WTC11 (cell line): ENCODE results near the gene SNAP29. TPM values are rescaled to one million over a fixed set of nuclear protein-coding genes. Genes with fewer than 3 reads are reported as not detected.

Source experiments
- ATAC-seq: fragments of 200-7000 bp; cut with Tn5 transposase; 2 replicates; pipeline ENCODE4 v1.10.0; 2021; ENCODE audit warnings: mild to moderate bottlenecking, moderate library complexity
- CTCF ChIA-PET: fragments of 300-600 bp; sonication (Branson Sonifier 250); formaldehyde crosslinking; loops from one replicate; lab custom pipeline; 2021; ENCODE audit warnings: antibody characterized with exemption; lab: Charles Lee
- POLR2A ChIA-PET: fragments of 350-600 bp; sonication (Branson Sonifier 250); formaldehyde crosslinking; loops from one replicate; lab custom pipeline; 2021; ENCODE audit warnings: antibody characterized with exemption; lab: Charles Lee
- DNase-seq: peaks from one replicate; pipeline ENCODE4 v3.0.0; 2021; ENCODE audit warnings: low spot score
- H3K27ac Mint-ChIP-seq: 2 replicates; pipeline ENCODE4 v1.8.0; 2021; ENCODE audit warnings: mixed read lengths
- H3K27me3 Mint-ChIP-seq: 2 replicates; pipeline ENCODE4 v1.8.0; 2021; ENCODE audit warnings: low read depth, mild to moderate bottlenecking, moderate library complexity, mixed read lengths
- H3K36me3 Mint-ChIP-seq: 2 replicates; pipeline ENCODE4 v1.8.0; 2021; ENCODE audit warnings: mixed read lengths
- H3K4me1 Mint-ChIP-seq: 2 replicates; pipeline ENCODE4 v1.8.0; 2022; ENCODE audit warnings: mixed read lengths
- H3K4me3 Mint-ChIP-seq: 2 replicates; pipeline ENCODE4 v1.8.0; 2021; ENCODE audit warnings: mild to moderate bottlenecking, moderate library complexity, mixed read lengths
- H3K9me3 Mint-ChIP-seq: 2 replicates; pipeline ENCODE4 v1.8.0; 2021; ENCODE audit warnings: mixed read lengths
- ATF2 ChIP-seq: sonication (generic); formaldehyde crosslinking; IDR thresholded peaks from 2 replicates; pipeline ENCODE4 v1.8.1; 2022; ENCODE audit warnings: low read depth, missing genetic modification reagents, borderline replicate concordance
- CREM ChIP-seq: sonication (generic); formaldehyde crosslinking; IDR thresholded peaks from 2 replicates; pipeline ENCODE4 v1.8.1; 2022; ENCODE audit warnings: mild to moderate bottlenecking, missing genetic modification reagents, moderate library complexity
- E2F1 ChIP-seq: sonication (generic); formaldehyde crosslinking; IDR thresholded peaks from 2 replicates; pipeline ENCODE4 v1.8.0; 2022; ENCODE audit warnings: mild to moderate bottlenecking, missing genetic modification reagents
- GTF2I ChIP-seq: fragments of 250-450 bp; sonication (Bioruptor Pico); conservative IDR thresholded peaks from 2 replicates; pipeline ENCODE4 v1.4.0; 2021; ENCODE audit warnings: mild to moderate bottlenecking
- MAX ChIP-seq: sonication (generic); formaldehyde crosslinking; IDR thresholded peaks from 2 replicates; pipeline ENCODE4 v1.8.0; 2022; ENCODE audit warnings: mild to moderate bottlenecking, missing genetic modification reagents
- NR3C1 ChIP-seq: sonication (generic); formaldehyde crosslinking; conservative IDR thresholded peaks from 2 replicates; pipeline ENCODE4 v1.8.1; 2023; ENCODE audit warnings: low read depth, mild to moderate bottlenecking, missing genetic modification reagents
- SP1 ChIP-seq: sonication (generic); formaldehyde crosslinking; conservative IDR thresholded peaks from 2 replicates; pipeline ENCODE4 v1.8.1; 2022; ENCODE audit warnings: missing genetic modification reagents
- TCF7 ChIP-seq: sonication (generic); formaldehyde crosslinking; IDR thresholded peaks from 2 replicates; pipeline ENCODE4 v1.8.0; 2022; ENCODE audit warnings: mild to moderate bottlenecking, low read depth, missing genetic modification reagents, moderate library complexity
- USF1 ChIP-seq: sonication (generic); formaldehyde crosslinking; IDR thresholded peaks from 2 replicates; pipeline ENCODE4 v1.8.0; 2022; ENCODE audit warnings: mild to moderate bottlenecking, missing genetic modification reagents
- ZBTB43 ChIP-seq: sonication (generic); formaldehyde crosslinking; IDR thresholded peaks from 2 replicates; pipeline ENCODE4 v1.8.1; 2023; ENCODE audit warnings: mild to moderate bottlenecking, missing genetic modification reagents
- ZNF416 ChIP-seq: fragments of 250-450 bp; sonication (Bioruptor Pico); IDR thresholded peaks from 2 replicates; pipeline ENCODE4 v1.9.0; 2021; ENCODE audit warnings: mild to moderate bottlenecking, inconsistent platforms
- ZNF423 ChIP-seq: fragments of 250-450 bp; sonication (Bioruptor Pico); IDR thresholded peaks from 2 replicates; pipeline ENCODE4 v2.1.2; 2022; ENCODE audit warnings: mild to moderate bottlenecking, moderate library complexity
- total RNA-seq: library from RNA; stranded (reverse); gene quantifications from 3 replicates; pipeline ENCODE4 v1.2.3, GENCODE V29; 2021
- TF ChIP-seq, protein P1 (sequence below): sonication (generic); formaldehyde crosslinking; IDR thresholded peaks from 2 replicates; pipeline ENCODE4 v1.8.1; 2023; ENCODE audit warnings: mild to moderate bottlenecking, missing genetic modification reagents, borderline replicate concordance
- TF ChIP-seq, protein P2 (sequence below): fragments of 250-450 bp; sonication (Bioruptor Pico); IDR thresholded peaks from 2 replicates; pipeline ENCODE4 v1.9.0; 2021; ENCODE audit warnings: mild to moderate bottlenecking
- TF ChIP-seq, protein P3 (sequence below): sonication (generic); formaldehyde crosslinking; IDR thresholded peaks from 2 replicates; pipeline ENCODE4 v1.8.1; 2023; ENCODE audit warnings: mild to moderate bottlenecking, missing genetic modification reagents, moderate library complexity
- TF ChIP-seq, protein P4 (sequence below): sonication (generic); formaldehyde crosslinking; conservative IDR thresholded peaks from 2 replicates; pipeline ENCODE4 v1.8.1; 2023; ENCODE audit warnings: mild to moderate bottlenecking, low read depth, missing genetic modification reagents, moderate library complexity

Gene SNAP29
- total RNA-seq, 1 experiment from 2014 or later, result 14.7 TPM

- no peak overlapping the region for H3K27ac Mint-ChIP-seq
- no peak overlapping the region for H3K4me3 Mint-ChIP-seq
- POLR2A ChIA-PET, result no interaction called here
- peaks cover 3% of the 10 kb centered on the region; the same call in 1 of the 2 replicates for H3K4me1 Mint-ChIP-seq
- no peaks in the 10 kb centered on the region for H3K9me3 Mint-ChIP-seq
- CTCF ChIA-PET, result interaction anchor here (2.1 to 2.5 kb wide), 4 partner anchors 10 to 97 kb away, joined by 16 to 72 read pairs (median 26); partner anchors contain the start of genes CRKL and LZTR1
- DNase-seq (no peak), ATAC-seq (no peak)
- TF ChIP-seq, protein P1, sequence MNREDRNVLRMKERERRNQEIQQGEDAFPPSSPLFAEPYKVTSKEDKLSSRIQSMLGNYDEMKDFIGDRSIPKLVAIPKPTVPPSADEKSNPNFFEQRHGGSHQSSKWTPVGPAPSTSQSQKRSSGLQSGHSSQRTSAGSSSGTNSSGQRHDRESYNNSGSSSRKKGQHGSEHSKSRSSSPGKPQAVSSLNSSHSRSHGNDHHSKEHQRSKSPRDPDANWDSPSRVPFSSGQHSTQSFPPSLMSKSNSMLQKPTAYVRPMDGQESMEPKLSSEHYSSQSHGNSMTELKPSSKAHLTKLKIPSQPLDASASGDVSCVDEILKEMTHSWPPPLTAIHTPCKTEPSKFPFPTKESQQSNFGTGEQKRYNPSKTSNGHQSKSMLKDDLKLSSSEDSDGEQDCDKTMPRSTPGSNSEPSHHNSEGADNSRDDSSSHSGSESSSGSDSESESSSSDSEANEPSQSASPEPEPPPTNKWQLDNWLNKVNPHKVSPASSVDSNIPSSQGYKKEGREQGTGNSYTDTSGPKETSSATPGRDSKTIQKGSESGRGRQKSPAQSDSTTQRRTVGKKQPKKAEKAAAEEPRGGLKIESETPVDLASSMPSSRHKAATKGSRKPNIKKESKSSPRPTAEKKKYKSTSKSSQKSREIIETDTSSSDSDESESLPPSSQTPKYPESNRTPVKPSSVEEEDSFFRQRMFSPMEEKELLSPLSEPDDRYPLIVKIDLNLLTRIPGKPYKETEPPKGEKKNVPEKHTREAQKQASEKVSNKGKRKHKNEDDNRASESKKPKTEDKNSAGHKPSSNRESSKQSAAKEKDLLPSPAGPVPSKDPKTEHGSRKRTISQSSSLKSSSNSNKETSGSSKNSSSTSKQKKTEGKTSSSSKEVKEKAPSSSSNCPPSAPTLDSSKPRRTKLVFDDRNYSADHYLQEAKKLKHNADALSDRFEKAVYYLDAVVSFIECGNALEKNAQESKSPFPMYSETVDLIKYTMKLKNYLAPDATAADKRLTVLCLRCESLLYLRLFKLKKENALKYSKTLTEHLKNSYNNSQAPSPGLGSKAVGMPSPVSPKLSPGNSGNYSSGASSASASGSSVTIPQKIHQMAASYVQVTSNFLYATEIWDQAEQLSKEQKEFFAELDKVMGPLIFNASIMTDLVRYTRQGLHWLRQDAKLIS (CRISPR knock-in tag), result no peak
- TF ChIP-seq, protein P2, sequence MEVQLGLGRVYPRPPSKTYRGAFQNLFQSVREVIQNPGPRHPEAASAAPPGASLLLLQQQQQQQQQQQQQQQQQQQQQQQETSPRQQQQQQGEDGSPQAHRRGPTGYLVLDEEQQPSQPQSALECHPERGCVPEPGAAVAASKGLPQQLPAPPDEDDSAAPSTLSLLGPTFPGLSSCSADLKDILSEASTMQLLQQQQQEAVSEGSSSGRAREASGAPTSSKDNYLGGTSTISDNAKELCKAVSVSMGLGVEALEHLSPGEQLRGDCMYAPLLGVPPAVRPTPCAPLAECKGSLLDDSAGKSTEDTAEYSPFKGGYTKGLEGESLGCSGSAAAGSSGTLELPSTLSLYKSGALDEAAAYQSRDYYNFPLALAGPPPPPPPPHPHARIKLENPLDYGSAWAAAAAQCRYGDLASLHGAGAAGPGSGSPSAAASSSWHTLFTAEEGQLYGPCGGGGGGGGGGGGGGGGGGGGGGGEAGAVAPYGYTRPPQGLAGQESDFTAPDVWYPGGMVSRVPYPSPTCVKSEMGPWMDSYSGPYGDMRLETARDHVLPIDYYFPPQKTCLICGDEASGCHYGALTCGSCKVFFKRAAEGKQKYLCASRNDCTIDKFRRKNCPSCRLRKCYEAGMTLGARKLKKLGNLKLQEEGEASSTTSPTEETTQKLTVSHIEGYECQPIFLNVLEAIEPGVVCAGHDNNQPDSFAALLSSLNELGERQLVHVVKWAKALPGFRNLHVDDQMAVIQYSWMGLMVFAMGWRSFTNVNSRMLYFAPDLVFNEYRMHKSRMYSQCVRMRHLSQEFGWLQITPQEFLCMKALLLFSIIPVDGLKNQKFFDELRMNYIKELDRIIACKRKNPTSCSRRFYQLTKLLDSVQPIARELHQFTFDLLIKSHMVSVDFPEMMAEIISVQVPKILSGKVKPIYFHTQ (CRISPR knock-in tag), result no peak
- TF ChIP-seq ZBTB43, result no peak
- no peak for TF ChIP-seq MAX (CRISPR knock-in tag)
- TF ChIP-seq SP1 (CRISPR knock-in tag), result no peak
- no peak for TF ChIP-seq ATF2 (CRISPR knock-in tag)
- TF ChIP-seq CREM (CRISPR knock-in tag), result no peak
- no peak for TF ChIP-seq ZNF416 (CRISPR knock-in tag)
- no peak for TF ChIP-seq GTF2I
- peaks cover 11% of the 10 kb centered on the region; the same call in 1 of the 2 replicates for H3K36me3 Mint-ChIP-seq
- H3K27me3 Mint-ChIP-seq, result no peaks in the 10 kb centered on the region
These were observed 25.6 kb downstream of the SNAP29 start for GRCh38 chr22:20884454-20884853.

DNA sequence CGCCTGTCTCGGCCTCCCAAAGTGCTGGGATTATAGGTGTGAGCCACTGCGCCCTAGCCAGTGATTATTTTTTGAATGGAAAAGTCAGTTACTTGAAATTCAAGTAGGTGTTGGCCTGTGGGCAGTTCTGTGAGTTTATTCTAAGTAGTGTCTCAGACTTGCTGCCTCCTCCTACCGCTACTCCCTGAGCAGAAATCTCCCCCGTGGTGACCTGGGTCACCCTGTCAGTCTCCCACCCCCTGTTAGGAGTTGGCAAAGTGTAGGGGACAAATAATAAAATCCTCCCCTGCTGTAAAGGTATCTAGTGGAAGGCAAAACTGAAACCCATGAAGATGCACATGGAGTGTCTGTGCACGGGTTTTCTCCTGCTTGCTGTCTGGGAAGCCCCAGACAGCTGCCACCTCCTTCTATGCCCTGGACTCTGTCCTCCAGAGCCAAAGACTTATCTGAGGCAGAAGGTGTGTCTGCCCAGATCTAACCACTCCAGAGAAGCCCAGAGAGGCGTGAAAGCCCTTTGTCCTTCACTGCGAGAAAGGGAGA, 26.3 kb downstream of the SNAP29 start:
- Mint-ChIP-seq H3K27me3 (no peaks in the 10 kb centered on the region), H3K4me3 (no peak overlapping the region), H3K27ac (no peak overlapping the region; the same call in 1 of the 2 replicates), H3K4me1 (peaks cover 3% of the 10 kb centered on the region; the same call in 1 of the 2 replicates), H3K36me3 (peaks cover 11% of the 10 kb centered on the region; the same call in 1 of the 2 replicates), H3K9me3 (no peaks in the 10 kb centered on the region)
- ChIA-PET POLR2A (interaction anchor here (0.7 to 1.1 kb wide), 4 partner anchors 10 to 97 kb away, joined by 3 to 4 read pairs (median 3); partner anchors contain the start of gene LZTR1), CTCF (interaction anchor here (0.7 to 2.5 kb wide), 47 partner anchors 9 to 293 kb away, joined by 3 to 72 read pairs (median 7); partner anchors contain the start of genes CRKL, LZTR1 and THAP7)
- no peak for DNase-seq
- no peak for ATAC-seq
- no peak for TF ChIP-seq TCF7 (CRISPR knock-in tag)
- TF ChIP-seq ZNF423 (CRISPR knock-in tag), result no peak
- no peak for TF ChIP-seq ZBTB43
- TF ChIP-seq, protein P3, sequence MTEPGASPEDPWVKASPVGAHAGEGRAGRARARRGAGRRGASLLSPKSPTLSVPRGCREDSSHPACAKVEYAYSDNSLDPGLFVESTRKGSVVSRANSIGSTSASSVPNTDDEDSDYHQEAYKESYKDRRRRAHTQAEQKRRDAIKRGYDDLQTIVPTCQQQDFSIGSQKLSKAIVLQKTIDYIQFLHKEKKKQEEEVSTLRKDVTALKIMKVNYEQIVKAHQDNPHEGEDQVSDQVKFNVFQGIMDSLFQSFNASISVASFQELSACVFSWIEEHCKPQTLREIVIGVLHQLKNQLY (CRISPR knock-in tag), result no peak
- TF ChIP-seq E2F1 (CRISPR knock-in tag), result no peak
- no peak for TF ChIP-seq USF1
- no peak for TF ChIP-seq NR3C1
- TF ChIP-seq, protein P4, sequence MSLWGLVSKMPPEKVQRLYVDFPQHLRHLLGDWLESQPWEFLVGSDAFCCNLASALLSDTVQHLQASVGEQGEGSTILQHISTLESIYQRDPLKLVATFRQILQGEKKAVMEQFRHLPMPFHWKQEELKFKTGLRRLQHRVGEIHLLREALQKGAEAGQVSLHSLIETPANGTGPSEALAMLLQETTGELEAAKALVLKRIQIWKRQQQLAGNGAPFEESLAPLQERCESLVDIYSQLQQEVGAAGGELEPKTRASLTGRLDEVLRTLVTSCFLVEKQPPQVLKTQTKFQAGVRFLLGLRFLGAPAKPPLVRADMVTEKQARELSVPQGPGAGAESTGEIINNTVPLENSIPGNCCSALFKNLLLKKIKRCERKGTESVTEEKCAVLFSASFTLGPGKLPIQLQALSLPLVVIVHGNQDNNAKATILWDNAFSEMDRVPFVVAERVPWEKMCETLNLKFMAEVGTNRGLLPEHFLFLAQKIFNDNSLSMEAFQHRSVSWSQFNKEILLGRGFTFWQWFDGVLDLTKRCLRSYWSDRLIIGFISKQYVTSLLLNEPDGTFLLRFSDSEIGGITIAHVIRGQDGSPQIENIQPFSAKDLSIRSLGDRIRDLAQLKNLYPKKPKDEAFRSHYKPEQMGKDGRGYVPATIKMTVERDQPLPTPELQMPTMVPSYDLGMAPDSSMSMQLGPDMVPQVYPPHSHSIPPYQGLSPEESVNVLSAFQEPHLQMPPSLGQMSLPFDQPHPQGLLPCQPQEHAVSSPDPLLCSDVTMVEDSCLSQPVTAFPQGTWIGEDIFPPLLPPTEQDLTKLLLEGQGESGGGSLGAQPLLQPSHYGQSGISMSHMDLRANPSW (CRISPR knock-in tag), result no peak
